ENCODE measurements around the gene TXNRD2. TPM values are rescaled to one million over a fixed set of nuclear protein-coding genes. Genes with fewer than 3 reads are reported as not detected.

Gene TXNRD2
- total and polyA plus RNA-seq, 7 donors = 13.7 to 35.1 (median 21.1) TPM

DNA sequence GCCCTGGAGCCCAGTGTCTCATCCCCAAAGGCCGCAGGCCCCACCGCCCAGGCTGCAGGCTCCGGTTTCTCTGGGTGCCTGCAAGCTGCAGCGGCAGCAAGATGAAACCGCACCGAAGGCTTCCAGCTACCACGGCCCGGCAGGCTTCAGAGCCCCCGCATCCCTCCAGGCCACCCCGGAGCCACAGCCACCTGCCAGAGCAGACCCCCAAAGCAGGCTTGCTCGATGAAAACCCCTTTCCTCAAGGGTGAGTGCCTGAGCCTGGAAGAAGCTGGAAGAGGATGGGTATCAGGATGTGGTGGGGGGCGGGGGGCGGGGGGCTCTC, 62.4 kb downstream of the TXNRD2 start:
- Histone ChIP-seq H3K27ac (no peak overlapping the region), H3K9me3 (no peaks in the 10 kb centered on the region), H3K4me3 (no peak overlapping the region), H3K4me1 (no peaks in the 10 kb centered on the region), H3K36me3 (ENCODE audit: insufficient read depth in 1 of 2, low read depth in 1 of 2) (peaks cover 0 to 44% of the 10 kb centered on the region in 2 donors), H3K27me3 (ENCODE audit: insufficient read depth in 3 of 3, low read length in 2 of 3) (no peaks in the 10 kb centered on the region)
- WGBS, 3 donors = 85 to 92% (median 89%) methylated on average over 11 to 13 of the region's 13 CpGs
- TF ChIP-seq CTCF (IDR thresholded peaks at IDR 0.05) = no peak
- DNase-seq (no peak), ATAC-seq (no peak)
- intact Hi-C loops (cut with DNase I) = no loop called here

GRCh38 chr22:19878461-19879245, 63.0 kb downstream of the TXNRD2 start:
- peak; percentile 8 to 47 for DNase-seq
- Histone ChIP-seq H3K9me3 (no peaks in the 10 kb centered on the region), H3K27me3 (ENCODE audit: insufficient read depth in 3 of 3, low read length in 2 of 3) (no peaks in the 10 kb centered on the region), H3K27ac (no peak overlapping the region), H3K4me1 (no peaks in the 10 kb centered on the region), H3K4me3 (no peak overlapping the region), H3K36me3 (ENCODE audit: insufficient read depth in 1 of 2, low read depth in 1 of 2) (peaks cover 0 to 44% of the 10 kb centered on the region in 2 donors)
- intact Hi-C loops (cut with DNase I) = no loop called here
- WGBS, 3 donors = 87 to 90% (median 87%) methylated on average over 16 of the region's 16 CpGs
- no peak for ATAC-seq
- no peak for TF ChIP-seq CTCF (IDR thresholded peaks at IDR 0.05)

- TF ChIP-seq CTCF (IDR thresholded peaks at IDR 0.05) = no peak
- Histone ChIP-seq H3K4me1 (no peaks in the 10 kb centered on the region), H3K9me3 (no peaks in the 10 kb centered on the region), H3K27me3 (ENCODE audit: insufficient read depth in 3 of 3, low read length in 2 of 3) (no peaks in the 10 kb centered on the region), H3K27ac (no peak overlapping the region), H3K36me3 (ENCODE audit: insufficient read depth in 1 of 2, low read depth in 1 of 2) (peaks cover 0 to 40% of the 10 kb centered on the region in 2 donors), H3K4me3 (no peak overlapping the region)
- intact Hi-C loops (cut with DNase I) = no loop called here
- ATAC-seq (no peak), DNase-seq (no peak)
- 81 to 84% (median 81%) methylated on average over 20 of the region's 20 CpGs for WGBS, 3 donors
Observed at GRCh38 chr22:19877626-19878339, 63.8 kb downstream of the TXNRD2 start.

GRCh38 chr22:19876941-19877625, 64.5 kb downstream of the TXNRD2 start:
- Histone ChIP-seq H3K27ac (no peak overlapping the region), H3K4me1 (no peaks in the 10 kb centered on the region), H3K36me3 (ENCODE audit: insufficient read depth in 1 of 2, low read depth in 1 of 2) (peaks cover 0 to 39% of the 10 kb centered on the region in 2 donors), H3K27me3 (ENCODE audit: insufficient read depth in 3 of 3, low read length in 2 of 3) (no peaks in the 10 kb centered on the region), H3K9me3 (no peaks in the 10 kb centered on the region), H3K4me3 (no peak overlapping the region)
- WGBS, 3 donors = 87 to 93% (median 90%) methylated on average over 17 to 18 of the region's 18 CpGs
- TF ChIP-seq CTCF (IDR thresholded peaks at IDR 0.05) = no peak
- intact Hi-C loops (cut with DNase I) = no loop called here
- DNase-seq (no peak), ATAC-seq (no peak)
